Thyroid gland (tissue), 4 donors: ENCODE data around the gene SLC38A1.

Experiments
- CTCF ChIP-seq, 6 experiments: fragments of 200-600 bp in 3 of 6; fragments of 450-650 bp in 3 of 6; sonication (generic) in 3 of 6; IDR thresholded peaks; one replicate each; pipeline ENCODE4 v1.5.1; 2016 to 2019; ENCODE audit warnings: antibody characterized with exemption in 6 of 6, mild to moderate bottlenecking in 2 of 6, inconsistent platforms in 1 of 6, moderate library complexity in 1 of 6
- POLR2A ChIP-seq, 2 donors: fragments of 450-650 bp; IDR thresholded peaks; one replicate each; pipeline ENCODE4 v1.6.1; 2017; ENCODE audit warnings: antibody characterized with exemption in 2 of 2, mild to moderate bottlenecking in 2 of 2, moderate library complexity in 1 of 2

- TF ChIP-seq CTCF (IDR thresholded peaks at IDR 0.05) (no peak), POLR2A (IDR thresholded peaks at IDR 0.05) (no peak)
Measured at GRCh38 chr12:46238821-46239220, 30.0 kb downstream of the SLC38A1 start.
